ENCODE results near the gene GLUL. TPM values are rescaled to one million over a fixed set of nuclear protein-coding genes. Genes with fewer than 3 reads are reported as not detected.
"Not testable (repeated sequence)": the region's sequence is repeated elsewhere in the genome, so short reads cannot be mapped to it uniquely, and the experiment has no call there.

GLUL gene
- total RNA-seq, 6 experiments from 2014 or later = 184 to 493 (median 389) TPM

GRCh38 chr1:182338806-182339370 is 52.7 kb downstream of the GLUL start:
- intact Hi-C loops (cut with DNase I) = no loop called here
- no peak overlapping the region for H3K27ac ChIP-seq
- WGBS (ENCODE audit: insufficient coverage, low coverage, low lambda C conversion rate, missing lambda C conversion rate) = 80% methylated on average over 8 of the region's 13 CpGs
- no peak overlapping the region for H3K4me3 ChIP-seq
- ATAC-seq (no peak), DNase-seq (no peak)
- TF ChIP-seq POLR2A (IDR thresholded peaks at IDR 0.05) = no peak
- TF ChIP-seq, protein P1, sequence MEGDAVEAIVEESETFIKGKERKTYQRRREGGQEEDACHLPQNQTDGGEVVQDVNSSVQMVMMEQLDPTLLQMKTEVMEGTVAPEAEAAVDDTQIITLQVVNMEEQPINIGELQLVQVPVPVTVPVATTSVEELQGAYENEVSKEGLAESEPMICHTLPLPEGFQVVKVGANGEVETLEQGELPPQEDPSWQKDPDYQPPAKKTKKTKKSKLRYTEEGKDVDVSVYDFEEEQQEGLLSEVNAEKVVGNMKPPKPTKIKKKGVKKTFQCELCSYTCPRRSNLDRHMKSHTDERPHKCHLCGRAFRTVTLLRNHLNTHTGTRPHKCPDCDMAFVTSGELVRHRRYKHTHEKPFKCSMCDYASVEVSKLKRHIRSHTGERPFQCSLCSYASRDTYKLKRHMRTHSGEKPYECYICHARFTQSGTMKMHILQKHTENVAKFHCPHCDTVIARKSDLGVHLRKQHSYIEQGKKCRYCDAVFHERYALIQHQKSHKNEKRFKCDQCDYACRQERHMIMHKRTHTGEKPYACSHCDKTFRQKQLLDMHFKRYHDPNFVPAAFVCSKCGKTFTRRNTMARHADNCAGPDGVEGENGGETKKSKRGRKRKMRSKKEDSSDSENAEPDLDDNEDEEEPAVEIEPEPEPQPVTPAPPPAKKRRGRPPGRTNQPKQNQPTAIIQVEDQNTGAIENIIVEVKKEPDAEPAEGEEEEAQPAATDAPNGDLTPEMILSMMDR (IDR thresholded peaks at IDR 0.05) = no peak
- no peaks in the 10 kb centered on the region for H3K9me3 ChIP-seq
- H3K27me3 ChIP-seq = no peaks in the 10 kb centered on the region
- H3K4me1 ChIP-seq = no peaks in the 10 kb centered on the region
- no peaks in the 10 kb centered on the region for H3K36me3 ChIP-seq

GRCh38 chr1:182337736-182338571 is 53.6 kb downstream of the GLUL start:
- Histone ChIP-seq H3K27ac (no peak overlapping the region), H3K27me3 (no peaks in the 10 kb centered on the region), H3K36me3 (no peaks in the 10 kb centered on the region), H3K9me3 (no peaks in the 10 kb centered on the region), H3K4me3 (no peak overlapping the region), H3K4me1 (no peaks in the 10 kb centered on the region)
- DNase-seq (no peak), ATAC-seq (no peak)
- TF ChIP-seq POLR2A (IDR thresholded peaks at IDR 0.05) = no peak
- TF ChIP-seq, protein P1 (IDR thresholded peaks at IDR 0.05) = no peak
- 70% methylated on average over 6 of the region's 10 CpGs for WGBS (ENCODE audit: insufficient coverage, low coverage, low lambda C conversion rate, missing lambda C conversion rate)
- intact Hi-C loops (cut with DNase I) = no loop called here

DNA sequence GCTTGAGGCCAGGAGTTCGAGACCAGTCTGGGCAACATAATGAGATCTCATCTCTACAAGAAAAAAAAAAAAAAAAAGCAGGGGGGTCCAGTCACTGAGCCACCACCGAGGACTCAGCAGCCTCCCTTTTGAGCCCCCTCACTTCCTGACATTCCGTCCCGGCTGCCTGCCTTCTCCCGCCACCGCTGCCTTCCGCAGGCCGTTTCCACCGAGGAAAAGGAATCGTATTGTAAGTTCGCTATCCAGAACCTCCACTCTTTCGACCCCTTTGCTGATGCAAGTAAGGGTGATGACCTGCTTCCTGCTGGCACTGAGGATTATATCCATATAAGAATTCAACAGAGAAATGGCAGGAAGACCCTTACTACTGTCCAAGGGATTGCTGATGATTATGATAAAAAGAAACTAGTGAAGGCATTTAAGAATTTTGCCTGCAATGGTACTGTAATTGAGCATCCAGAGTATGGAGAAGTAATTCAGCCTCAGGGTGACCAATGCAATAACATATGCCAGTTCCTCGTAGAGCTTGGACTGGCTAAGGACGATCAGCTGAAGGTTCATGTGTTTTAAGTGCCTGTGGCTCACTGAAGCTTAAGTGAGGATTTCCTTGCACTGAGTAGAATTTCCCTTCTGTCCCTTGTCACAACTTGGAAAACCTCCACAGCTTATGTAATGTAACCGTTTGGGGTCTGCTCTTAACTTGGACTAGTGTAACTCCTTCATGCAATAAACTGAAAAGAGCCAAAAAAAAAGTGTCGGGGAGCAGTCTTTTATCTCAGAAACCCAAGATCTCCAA is 55.6 kb downstream of the GLUL start:
- no peak overlapping the region for H3K4me3 ChIP-seq
- DNase-seq (no peak), ATAC-seq (no peak)
- no peaks in the 10 kb centered on the region for H3K4me1 ChIP-seq
- intact Hi-C loops (cut with DNase I) = no loop called here
- TF ChIP-seq POLR2A (IDR thresholded peaks at IDR 0.05) = no peak
- TF ChIP-seq, protein P1 (IDR thresholded peaks at IDR 0.05) = no peak
- no peaks in the 10 kb centered on the region for H3K27me3 ChIP-seq
- no peaks in the 10 kb centered on the region for H3K9me3 ChIP-seq
- no peaks in the 10 kb centered on the region for H3K36me3 ChIP-seq
- WGBS (ENCODE audit: insufficient coverage, low coverage, low lambda C conversion rate, missing lambda C conversion rate) = 77% methylated on average over 15 of the region's 16 CpGs
- no peak overlapping the region for H3K27ac ChIP-seq

GRCh38 chr1:182333071-182333571 is 58.5 kb downstream of the GLUL start:
- WGBS (ENCODE audit: insufficient coverage, low coverage, low lambda C conversion rate, missing lambda C conversion rate) = 86% methylated on average over 3 of the region's 5 CpGs
- H3K27me3 ChIP-seq; H3K36me3 ChIP-seq; intact Hi-C loops (cut with DNase I); H3K27ac ChIP-seq; DNase-seq; H3K4me3 ChIP-seq; ATAC-seq; H3K4me1 ChIP-seq; H3K9me3 ChIP-seq: not testable (repeated sequence)
